Vagina (tissue), 2 donors: Measurements from ENCODE around the gene GGTLC1.
"Not testable (repeated sequence)": the region's sequence is repeated elsewhere in the genome, so short reads cannot be mapped to it uniquely, and the experiment has no call there.

Experiments used
- POLR2AphosphoS5 ChIP-seq, 2 donors: sonication (generic); formaldehyde crosslinking; IDR thresholded peaks; one replicate each; pipeline ENCODE4 v1.9.0; 2017; ENCODE audit warnings: antibody characterized with exemption in 2 of 2, mild to moderate bottlenecking in 2 of 2, low read depth in 1 of 2; ENCODE audit not compliant: insufficient read depth in 1 of 2
- TF ChIP-seq, protein P1 (sequence below), 3 experiments: fragments of 450-650 bp in 2 of 3; fragments of 200-600 bp in 1 of 3; sonication (generic) in 1 of 3; IDR thresholded peaks; one replicate each; pipeline ENCODE4 v1.5.1; 2017 to 2019; ENCODE audit warnings: antibody characterized with exemption in 3 of 3, mild to moderate bottlenecking in 2 of 3, moderate library complexity in 2 of 3

DNA sequence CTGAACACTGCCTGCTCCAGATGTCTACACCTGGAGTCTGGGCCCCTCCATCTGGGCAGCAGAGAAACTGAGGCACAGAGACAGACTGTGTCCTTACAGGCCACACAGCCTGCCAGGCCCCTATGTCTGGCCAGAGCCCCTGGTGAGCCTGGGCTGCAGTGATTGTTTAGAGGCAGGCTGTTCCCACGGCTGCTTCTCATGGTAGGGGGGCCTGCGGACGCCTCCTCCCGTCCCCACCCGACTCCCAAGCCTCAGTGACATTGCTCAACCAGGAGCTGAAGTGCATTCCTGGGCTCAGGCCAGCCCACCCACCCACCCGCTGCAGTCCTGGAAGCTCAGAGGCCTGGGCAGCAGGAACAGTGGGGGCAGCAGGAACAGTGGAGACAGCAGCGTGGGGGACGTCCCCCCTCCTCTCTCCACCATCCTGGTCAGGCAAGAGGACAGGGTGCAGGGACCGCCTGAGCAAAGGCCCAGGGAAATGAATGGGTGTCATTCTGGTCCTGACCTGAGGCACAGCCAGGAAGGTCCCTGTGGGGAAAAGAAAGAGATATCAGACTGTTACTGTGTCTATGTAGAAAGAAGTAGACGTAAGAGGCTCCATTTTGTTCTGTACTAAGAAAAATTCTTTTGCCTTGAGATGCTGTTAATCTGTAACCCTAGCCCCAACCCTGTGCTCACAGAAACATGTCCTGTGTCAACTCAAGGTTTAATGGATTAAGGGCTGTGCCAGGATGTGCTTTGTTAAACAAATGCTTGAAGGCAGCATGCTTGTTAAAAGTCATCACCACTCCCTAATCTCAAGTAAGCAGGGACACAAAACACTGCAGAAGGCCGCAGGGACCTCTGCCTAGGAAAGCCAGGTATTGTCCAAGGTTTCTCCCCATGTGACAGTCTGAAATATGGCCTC lies 6.2 kb downstream of the GGTLC1 start:
- TF ChIP-seq, protein P1, sequence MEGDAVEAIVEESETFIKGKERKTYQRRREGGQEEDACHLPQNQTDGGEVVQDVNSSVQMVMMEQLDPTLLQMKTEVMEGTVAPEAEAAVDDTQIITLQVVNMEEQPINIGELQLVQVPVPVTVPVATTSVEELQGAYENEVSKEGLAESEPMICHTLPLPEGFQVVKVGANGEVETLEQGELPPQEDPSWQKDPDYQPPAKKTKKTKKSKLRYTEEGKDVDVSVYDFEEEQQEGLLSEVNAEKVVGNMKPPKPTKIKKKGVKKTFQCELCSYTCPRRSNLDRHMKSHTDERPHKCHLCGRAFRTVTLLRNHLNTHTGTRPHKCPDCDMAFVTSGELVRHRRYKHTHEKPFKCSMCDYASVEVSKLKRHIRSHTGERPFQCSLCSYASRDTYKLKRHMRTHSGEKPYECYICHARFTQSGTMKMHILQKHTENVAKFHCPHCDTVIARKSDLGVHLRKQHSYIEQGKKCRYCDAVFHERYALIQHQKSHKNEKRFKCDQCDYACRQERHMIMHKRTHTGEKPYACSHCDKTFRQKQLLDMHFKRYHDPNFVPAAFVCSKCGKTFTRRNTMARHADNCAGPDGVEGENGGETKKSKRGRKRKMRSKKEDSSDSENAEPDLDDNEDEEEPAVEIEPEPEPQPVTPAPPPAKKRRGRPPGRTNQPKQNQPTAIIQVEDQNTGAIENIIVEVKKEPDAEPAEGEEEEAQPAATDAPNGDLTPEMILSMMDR (IDR thresholded peaks at IDR 0.05) = not testable (repeated sequence)
- TF ChIP-seq POLR2AphosphoS5 (IDR thresholded peaks at IDR 0.05; ENCODE audit: insufficient read depth in 1 of 2, low read depth in 1 of 2) = not testable (repeated sequence)
